ACHN (cell line): ENCODE results near the gene COL12A1.

ENCODE experiments used
- DNase-seq: peaks from one replicate; pipeline ENCODE4 v3.0.0-alpha.2; 2015
- in situ Hi-C: cut with HindIII; loops from 2 replicates; pipeline ENCODE4 v1.10.0; 2017; ENCODE audit warnings: low sequenced_read_pairs, low pct_ligation_motif_present, low pct_unique_long_range_greater_than_20kb

The COL12A1 gene

DNA sequence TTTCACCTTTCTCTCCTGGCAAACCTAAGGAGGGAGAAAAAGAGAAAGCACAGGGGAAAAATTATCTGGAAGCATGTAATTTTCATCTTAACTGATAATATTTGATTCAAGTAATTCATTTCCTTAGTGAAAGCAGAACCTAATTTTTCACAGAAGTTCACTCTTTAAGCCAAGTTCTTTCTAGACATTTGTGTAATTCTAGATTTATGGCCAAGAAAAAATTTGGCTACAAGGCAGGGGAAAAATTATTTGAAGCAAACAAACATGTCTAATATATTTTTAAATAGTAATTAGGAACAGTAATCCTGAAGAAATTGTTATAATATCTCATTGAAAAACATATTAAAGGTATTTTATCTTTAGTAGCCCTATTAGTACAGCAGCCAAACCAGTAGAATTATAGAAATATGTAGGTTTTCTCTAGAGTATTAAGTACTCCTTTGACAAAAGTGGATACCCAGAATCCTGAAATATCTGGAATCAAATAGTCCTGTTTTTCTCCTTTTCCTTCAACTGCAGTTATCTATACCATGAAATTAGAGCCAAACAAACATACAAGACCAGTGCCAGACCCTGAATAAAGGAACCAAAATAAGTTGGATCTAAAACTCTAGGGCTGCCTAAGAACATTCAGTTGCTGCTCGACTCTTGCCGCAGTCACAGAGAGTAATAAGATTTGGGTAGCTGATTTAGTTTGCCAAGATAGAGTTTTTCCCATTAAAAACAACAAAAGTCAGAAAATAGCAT lies 116.5 kb downstream of the COL12A1 start:
- in situ Hi-C loops: no loop called here

DNA sequence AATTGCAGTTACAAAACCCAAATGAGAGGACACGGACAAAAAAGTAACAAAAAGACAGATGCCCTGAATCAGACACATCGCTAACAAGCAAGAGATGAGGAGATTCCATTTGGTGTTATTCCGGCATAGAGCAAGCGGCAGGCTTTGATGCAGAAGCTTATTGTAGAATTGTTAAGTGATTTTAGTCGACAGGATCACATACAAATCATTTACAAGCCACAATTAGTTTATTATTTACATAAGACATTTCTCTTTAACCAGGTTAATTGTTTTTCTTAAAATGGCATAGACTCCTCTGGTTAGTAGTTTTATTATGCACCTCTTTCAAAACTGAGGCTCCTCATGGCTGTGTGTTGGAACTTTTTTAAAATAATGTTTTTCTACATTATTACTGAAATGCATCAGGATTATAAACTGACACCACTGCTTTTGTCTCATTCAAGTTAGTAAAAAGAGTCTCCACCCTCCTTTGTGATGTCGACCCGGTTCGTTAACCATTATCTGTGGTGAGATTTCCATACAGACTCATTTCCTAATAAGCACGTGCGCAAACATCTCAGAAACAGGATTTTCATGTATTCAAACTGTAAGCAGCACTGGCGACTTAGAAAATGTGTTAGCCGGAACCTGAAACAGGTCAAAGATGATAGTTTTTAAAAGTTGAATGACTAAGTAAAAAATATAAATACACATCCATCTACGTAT lies 119.8 kb downstream of the COL12A1 start:
- DNase-seq: no peak
- in situ Hi-C loops: no loop called here

More for the DNA sequence above, 116.5 kb downstream of the COL12A1 start:
- no peak for DNase-seq

DNA sequence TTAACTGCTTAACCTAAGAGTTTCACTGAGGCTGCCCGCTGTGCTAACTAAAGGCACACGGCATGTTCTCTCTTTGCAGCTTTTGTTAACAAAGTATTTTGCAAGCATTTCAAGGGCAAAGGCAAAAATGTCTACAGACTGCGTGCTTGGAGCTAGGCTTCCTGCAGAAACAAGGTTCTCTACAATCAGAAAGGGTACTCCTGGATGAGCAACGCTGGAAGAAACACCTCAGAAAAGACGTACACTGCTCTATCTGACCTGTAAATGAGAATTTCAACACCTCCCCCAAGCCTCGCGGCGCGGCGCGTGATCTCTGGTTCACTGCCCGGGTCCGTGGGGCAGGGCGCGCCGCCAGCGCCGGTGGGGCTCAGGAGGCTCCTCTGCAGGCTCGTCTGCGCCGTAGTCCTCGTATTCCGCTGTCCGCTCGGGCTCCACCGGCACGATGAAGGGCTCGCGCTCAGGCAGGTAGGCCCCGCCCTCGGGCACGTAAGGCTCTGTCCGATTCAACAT lies 120.9 kb downstream of the COL12A1 start:
- DNase-seq: peak; percentile 7
- in situ Hi-C loops: no loop called here

DNA sequence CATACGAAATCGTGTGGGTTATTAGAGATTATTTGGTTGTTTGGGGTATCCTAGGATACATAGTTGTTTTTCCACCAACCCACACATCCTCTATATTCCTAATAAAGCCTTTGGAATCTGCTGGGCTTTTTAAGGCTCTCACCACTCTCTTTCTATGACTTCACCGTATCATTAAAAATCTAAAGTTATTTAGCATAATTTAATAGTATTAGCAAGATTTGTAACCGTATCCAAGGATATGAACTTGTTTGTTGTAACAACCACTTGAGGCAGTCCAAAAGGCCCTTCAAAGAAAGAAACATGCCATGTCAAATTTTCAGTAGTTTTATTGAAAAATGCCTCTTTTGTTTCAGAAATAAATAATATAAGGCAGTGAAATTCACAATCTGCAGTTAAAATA lies 121.8 kb downstream of the COL12A1 start:
- in situ Hi-C loops: no loop called here
- no peak for DNase-seq

DNA sequence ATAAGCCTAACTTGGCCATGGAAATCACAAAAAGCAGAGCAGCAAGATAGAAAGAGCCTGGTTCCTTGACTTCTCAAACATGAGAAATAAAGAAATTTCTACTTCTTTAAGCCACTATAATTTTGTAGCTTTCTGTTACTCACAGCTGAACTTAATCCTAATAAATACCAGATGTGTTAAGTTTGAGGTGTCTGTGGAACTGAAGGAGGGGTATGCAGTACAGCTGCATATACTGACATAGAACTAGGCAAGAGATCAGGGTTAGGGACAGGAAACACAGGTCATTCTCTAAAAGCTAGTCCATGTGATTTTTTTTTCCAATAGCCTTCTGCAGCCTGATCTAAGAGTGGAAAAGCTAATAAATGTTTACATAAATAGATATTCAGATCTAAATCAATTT lies 123.9 kb downstream of the COL12A1 start:
- in situ Hi-C loops: no loop called here
- DNase-seq: no peak

DNA sequence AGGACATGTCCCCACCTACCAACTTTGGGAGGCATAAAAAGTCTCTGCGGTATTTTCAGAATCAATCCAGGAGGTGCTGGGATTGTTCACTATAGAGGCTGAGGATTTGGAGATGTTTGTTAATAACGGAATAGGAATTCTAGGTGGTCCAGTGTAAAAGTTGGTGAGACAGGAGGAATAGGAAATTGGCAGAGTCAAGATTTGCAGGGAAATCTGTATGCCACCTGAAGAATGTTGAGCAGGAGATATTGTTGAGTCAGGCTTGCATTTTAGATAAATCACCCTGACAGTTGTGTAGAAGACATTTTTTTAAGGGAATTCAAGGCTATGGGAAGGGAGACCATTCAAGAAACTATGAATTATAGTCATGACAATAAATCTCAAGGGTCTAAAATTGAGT lies 124.8 kb downstream of the COL12A1 start:
- in situ Hi-C loops: no loop called here

DNA sequence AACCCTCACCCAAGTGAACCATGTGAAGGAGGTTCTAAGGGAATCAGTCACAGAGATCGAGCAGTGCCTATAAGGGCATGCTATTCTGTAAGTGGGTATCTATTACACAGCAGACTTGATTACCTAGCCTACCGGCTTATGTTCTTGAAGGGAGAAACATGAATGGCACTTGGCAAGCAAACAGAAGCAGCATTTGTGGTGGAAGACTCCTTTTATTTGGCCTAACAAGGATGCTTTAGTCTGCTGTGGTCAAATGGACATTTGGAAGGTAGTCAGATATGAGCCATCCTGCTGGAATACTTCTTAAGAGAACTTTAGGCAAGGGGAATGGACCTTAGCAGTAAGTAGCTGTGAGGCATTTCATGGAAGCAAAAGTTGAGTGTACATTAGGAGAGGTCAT lies 126.3 kb downstream of the COL12A1 start:
- in situ Hi-C loops: no loop called here
- DNase-seq: no peak

More for the DNA sequence above, 124.8 kb downstream of the COL12A1 start:
- no peak for DNase-seq

DNA sequence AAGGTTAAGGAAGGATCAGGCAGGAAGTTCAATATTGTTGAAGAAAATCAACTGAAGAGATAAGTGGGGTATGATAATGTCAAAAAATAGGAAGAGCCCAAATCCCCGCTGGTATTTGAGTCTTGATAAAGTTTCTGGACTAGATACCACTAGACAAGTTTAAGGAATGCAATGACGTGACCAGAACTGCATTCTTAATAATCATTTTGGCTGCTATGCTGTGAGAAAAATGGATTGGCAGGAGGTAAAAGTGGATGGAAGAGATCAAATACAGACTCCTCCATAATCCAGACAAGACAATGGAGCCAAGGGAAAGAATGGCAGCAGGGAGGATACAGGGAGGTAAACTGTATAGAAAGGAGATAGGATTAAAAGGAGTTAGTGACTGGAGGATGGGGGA lies 128.2 kb downstream of the COL12A1 start:
- in situ Hi-C loops: no loop called here
- DNase-seq: no peak

DNA sequence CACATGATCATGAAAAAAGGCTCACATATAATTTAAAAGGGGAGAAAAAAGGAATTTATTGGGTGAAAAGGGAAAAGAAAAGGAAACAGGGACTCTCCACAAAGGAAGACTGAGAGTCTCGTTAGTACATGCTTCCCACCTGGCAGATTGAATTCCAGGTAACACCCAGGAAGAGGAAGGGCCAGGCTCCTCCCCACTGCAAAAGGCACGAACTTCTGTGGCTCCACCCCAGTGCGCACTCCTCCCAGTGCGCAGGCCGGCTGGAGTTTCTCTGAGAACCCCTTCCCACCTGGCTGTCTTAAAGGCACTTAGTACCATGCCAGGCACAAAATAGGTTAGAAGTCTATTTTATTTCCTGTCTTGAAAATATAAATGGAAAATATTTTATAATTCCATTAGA lies 129.8 kb downstream of the COL12A1 start:
- in situ Hi-C loops: no loop called here
- DNase-seq: no peak

DNA sequence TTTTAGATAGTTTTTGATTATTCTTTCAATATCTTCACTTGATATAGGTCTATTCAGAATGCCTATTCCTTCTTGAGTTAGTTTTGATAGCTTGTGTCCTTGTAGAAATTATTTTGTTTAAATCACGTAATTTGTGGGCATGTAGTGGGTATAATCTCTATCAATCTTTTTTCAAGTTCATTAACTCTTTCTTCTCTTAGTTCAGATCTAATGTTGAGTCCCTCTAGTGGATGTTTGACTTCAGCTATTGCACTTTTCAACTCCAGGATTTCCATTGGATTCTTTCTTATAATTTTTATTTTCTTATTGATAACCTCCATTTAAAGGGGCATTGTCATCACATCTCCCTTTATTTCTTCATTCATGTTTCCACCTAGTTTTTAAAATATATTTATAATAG lies 135.6 kb downstream of the COL12A1 start:
- DNase-seq: no peak
- in situ Hi-C loops: no loop called here

DNA sequence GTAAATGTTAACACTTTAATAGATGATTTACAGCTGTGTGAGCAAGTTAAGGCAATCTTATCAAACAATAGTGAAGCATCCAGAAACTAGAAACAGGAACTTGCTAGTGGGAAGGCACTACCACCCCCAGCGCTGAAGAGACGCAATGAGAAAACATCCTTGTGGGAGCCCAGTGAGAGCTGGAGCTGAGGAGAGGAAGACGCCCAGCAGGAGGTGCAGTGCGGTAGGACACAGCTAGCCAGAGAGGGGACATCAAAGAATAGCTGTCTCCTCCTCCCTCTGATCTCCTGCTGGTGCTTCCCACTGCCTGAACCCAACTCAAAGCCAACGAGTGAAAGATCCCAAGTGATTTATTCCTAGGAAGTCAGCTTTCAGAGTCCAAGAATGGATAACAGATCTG lies 140.3 kb downstream of the COL12A1 start:
- in situ Hi-C loops: no loop called here
- DNase-seq: peak; percentile 11

DNA sequence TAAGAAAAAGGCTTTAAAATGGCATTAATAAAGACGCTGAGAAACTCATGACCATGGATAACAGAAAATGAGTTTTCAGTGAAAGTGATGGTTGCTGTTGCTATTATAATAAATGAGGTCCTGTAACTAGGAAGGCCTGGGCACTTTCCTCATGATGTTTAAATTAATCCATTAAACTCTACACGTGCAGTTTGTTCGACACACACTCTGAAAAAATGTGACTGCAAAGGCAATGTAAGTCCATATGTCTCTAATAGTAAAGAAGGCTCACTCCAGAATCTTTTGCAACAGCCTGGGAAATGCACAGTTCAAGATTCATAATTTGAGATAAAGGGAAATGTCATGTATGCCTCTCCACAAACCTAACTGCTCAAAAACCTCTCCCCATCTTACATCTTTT lies 153.4 kb downstream of the COL12A1 start:
- DNase-seq: no peak
- in situ Hi-C loops: no loop called here

DNA sequence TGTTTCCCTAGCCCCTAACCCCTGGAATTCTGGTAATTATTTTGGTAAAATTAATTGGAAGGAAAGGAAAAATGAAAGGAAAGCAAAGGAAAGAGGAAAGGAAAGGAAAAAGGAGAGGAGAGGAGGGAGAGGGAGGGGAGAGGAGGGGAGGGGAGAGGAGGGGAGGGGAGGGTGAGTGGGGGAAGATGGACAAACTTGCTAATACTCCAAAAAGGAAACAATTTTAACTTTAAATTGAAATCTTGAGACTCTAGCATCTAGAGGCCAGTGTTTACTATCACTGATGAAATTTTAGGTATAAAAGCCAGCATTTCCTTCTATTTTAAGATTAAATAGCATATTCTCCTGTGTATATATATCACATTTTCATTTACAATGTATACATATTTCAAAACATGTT lies 156.5 kb downstream of the COL12A1 start:
- no peak for DNase-seq
- in situ Hi-C loops: no loop called here

DNA sequence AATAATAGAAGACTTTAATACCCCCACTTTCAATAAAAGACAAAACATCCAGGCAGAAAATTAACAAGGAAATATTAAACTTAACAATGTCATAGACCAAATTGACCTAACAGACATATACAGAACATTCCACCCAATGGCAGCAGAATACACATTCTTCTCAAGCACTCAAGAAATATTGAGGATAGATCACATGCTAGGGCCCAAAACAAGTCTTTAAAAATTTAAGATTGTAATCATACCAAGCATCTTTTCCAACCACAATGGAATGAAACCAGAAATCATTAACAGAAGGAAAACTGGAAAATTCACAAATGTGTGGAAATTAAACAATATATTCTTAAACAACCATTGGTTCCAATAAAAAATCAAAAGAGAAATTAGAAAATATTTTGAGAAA lies 161.0 kb downstream of the COL12A1 start:
- no peak for DNase-seq
- in situ Hi-C loops: no loop called here

DNA sequence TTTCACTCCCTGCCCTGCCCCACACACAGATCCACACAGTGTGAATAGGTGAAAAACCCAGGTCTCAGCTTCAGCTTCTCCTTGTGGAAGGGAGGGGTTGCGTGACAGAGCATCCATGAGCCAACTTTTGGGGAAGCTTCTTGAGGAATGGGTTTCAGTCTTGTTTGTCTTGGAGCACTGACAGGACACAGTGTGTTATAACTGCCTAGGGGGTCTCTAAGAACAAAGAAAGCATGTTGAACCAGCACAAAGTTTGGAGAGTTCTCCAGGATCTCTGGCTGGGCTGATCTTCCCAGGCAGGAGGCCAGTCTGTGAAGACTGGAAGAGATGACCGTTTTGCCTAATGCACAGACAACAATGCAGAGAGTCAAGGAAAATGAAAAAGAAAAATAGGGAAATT lies 164.5 kb downstream of the COL12A1 start:
- DNase-seq: no peak
- in situ Hi-C loops: no loop called here
